ENCODE data around the gene RAB11FIP4.

GRCh38 chr17:31366088-31366487, 25.4 kb upstream of the RAB11FIP4 start:
- TF ChIP-seq CTCF (IDR thresholded peaks at IDR 0.05; ENCODE audit: insufficient read depth, low read length, poor library complexity, severe bottlenecking) (no peak), EZH2phosphoT487 (conservative IDR thresholded peaks at IDR 0.05; ENCODE audit: low read length) (no peak)
